Endothelial cell of umbilical vein (primary cell): Measurements from ENCODE around the gene HDAC9. TPM values are rescaled to one million over a fixed set of nuclear protein-coding genes. Genes with fewer than 3 reads are reported as not detected.

Experiments
- Bru-seq: library from RNA; stranded (reverse); fragments of 400-500 nt; gene quantifications from one replicate; lab custom pipeline; 2021; lab: Mats Ljungman, UMichigan
- BruChase-seq, 2 experiments: library from RNA; stranded (reverse); fragments of 400-500 nt; gene quantifications; one replicate each; lab custom pipeline; 2021; lab: Mats Ljungman, UMichigan
- BruUV-seq: library from RNA; stranded (reverse); fragments of 400-500 nt; replicated peaks from 2 replicates; lab custom pipeline; 2021; lab: Mats Ljungman, UMichigan
- CTCF ChIA-PET: fragments of 300-600, 350-600 bp; sonication (Branson Sonifier 250); formaldehyde crosslinking; loops from one replicate; lab custom pipeline; 2021; ENCODE audit warnings: antibody characterized with exemption, inconsistent platforms; lab: Charles Lee
- POLR2A ChIA-PET: fragments of 300-600, 350-600 bp; sonication (Branson Sonifier 250); formaldehyde crosslinking; loops from one replicate; lab custom pipeline; 2021; ENCODE audit warnings: antibody characterized with exemption, inconsistent platforms; lab: Charles Lee
- DNase-seq: peaks from one replicate; pipeline ENCODE4 v3.0.0-alpha.2; 2011; ENCODE audit warnings: low read depth, low spot score
- FAIRE-seq: peaks from 2 replicates; lab custom pipeline; 2011; peaks lifted over from hg19 to GRCh38; lab: Jason Lieb, UNC
- H2AFZ ChIP-seq: 2 replicates; pipeline ENCODE4 v1.6.0; 2012; ENCODE audit warnings: low read depth, low read length, control low read depth, inconsistent platforms
- H3K27ac ChIP-seq: 2 replicates; pipeline ENCODE4 v1.5.1; 2011; ENCODE audit warnings: low read depth, mild to moderate bottlenecking, control low read depth, low read length, moderate library complexity; ENCODE audit not compliant: insufficient read depth
- H3K27me3 ChIP-seq, 2 experiments: 2 replicates each; pipeline versions ENCODE4 v1.6.0 to v1.6.1; 2011; ENCODE audit warnings: low read length in 2 of 2, mixed read lengths in 1 of 2; ENCODE audit not compliant: control insufficient read depth in 2 of 2, insufficient read depth in 2 of 2
- H3K36me3 ChIP-seq, 2 experiments: 2 replicates in 1 of 2; 3 replicates in 1 of 2; pipeline ENCODE4 v1.5.1; 2011; ENCODE audit warnings: low read length in 2 of 2, mild to moderate bottlenecking in 1 of 2, moderate library complexity in 1 of 2; ENCODE audit not compliant: control insufficient read depth in 2 of 2, insufficient read depth in 2 of 2; ENCODE audit errors: extremely low read depth in 1 of 2
- H3K4me1 ChIP-seq: 3 replicates; pipeline ENCODE4 v1.5.1; 2011; ENCODE audit warnings: mild to moderate bottlenecking, low read length; ENCODE audit not compliant: control insufficient read depth, insufficient read depth; ENCODE audit errors: extremely low read depth
- H3K4me2 ChIP-seq: 2 replicates; pipeline ENCODE4 v1.6.1; 2011; ENCODE audit warnings: low read length, control low read depth, mixed read lengths; ENCODE audit not compliant: insufficient read depth
- H3K4me3 ChIP-seq, 3 experiments: fragments of 200-600 bp in 1 of 3; sonication (generic), shearing (Covaris generic) in 1 of 3; replicated peaks in 1 of 3; 2 replicates each; pipeline ENCODE4 v1.5.1; 2011 to 2016; ENCODE audit warnings: control low read depth in 3 of 3, low read length in 3 of 3, mild to moderate bottlenecking in 2 of 3, inconsistent platforms in 1 of 3, low read depth in 1 of 3, moderate library complexity in 1 of 3; ENCODE audit not compliant: insufficient read depth in 1 of 3
- H3K79me2 ChIP-seq: 2 replicates; pipeline ENCODE4 v1.6.0; 2012; ENCODE audit warnings: low read length, inconsistent platforms; ENCODE audit not compliant: control insufficient read depth, insufficient read depth
- H3K9ac ChIP-seq: replicated peaks from 2 replicates; pipeline ENCODE3; 2011; ENCODE audit warnings: low read length, control low read depth; ENCODE audit not compliant: insufficient read depth; ENCODE audit errors: extremely low read depth
- H3K9me1 ChIP-seq: replicated peaks from 3 replicates; pipeline ENCODE4 v1.6.0; 2011; ENCODE audit warnings: mild to moderate bottlenecking, low read length; ENCODE audit not compliant: control insufficient read depth, insufficient read depth; ENCODE audit errors: extremely low read depth
- H3K9me3 ChIP-seq: replicated peaks from 2 replicates; pipeline ENCODE4 v1.5.1; 2012; ENCODE audit warnings: low read length, inconsistent platforms; ENCODE audit not compliant: control insufficient read depth, insufficient read depth
- H4K20me1 ChIP-seq: replicated peaks from 2 replicates; pipeline ENCODE3; 2011; ENCODE audit warnings: mild to moderate bottlenecking, low read length; ENCODE audit not compliant: control insufficient read depth, insufficient read depth; ENCODE audit errors: extremely low read depth
- EZH2 ChIP-seq: IDR thresholded peaks from 2 replicates; pipeline ENCODE4 v1.6.1; 2012; ENCODE audit warnings: borderline replicate concordance, low read depth, mild to moderate bottlenecking, moderate library complexity, low read length, inconsistent platforms; ENCODE audit not compliant: severe bottlenecking
- FOS ChIP-seq: IDR thresholded peaks from 2 replicates; pipeline ENCODE4 v1.6.1; 2011; ENCODE audit warnings: mild to moderate bottlenecking, low read length, moderate library complexity, borderline replicate concordance; ENCODE audit not compliant: insufficient read depth
- GATA2 ChIP-seq: IDR thresholded peaks from 2 replicates; pipeline ENCODE4 v1.7.0; 2011; ENCODE audit warnings: low read depth, mild to moderate bottlenecking, moderate library complexity, mixed read lengths, low read length; ENCODE audit not compliant: insufficient read length, insufficient read depth
- JUN ChIP-seq: IDR thresholded peaks from 2 replicates; pipeline ENCODE4 v1.6.1; 2011; ENCODE audit warnings: borderline replicate concordance, low read depth; ENCODE audit not compliant: insufficient read length, insufficient read depth
- POLR2A ChIP-seq: IDR thresholded peaks from 2 replicates; pipeline ENCODE4 v1.6.1; 2012; ENCODE audit warnings: low read depth, mild to moderate bottlenecking, control low read depth, low read length
- POLR2AphosphoS5 ChIP-seq: IDR thresholded peaks from 2 replicates; pipeline ENCODE4 v1.6.1; 2012; ENCODE audit warnings: low read depth, mild to moderate bottlenecking, control low read depth, low read length, moderate library complexity; ENCODE audit not compliant: insufficient read depth
- dilution Hi-C: fragments of 300-500 bp; cut with MboI; formaldehyde crosslinking; loops from one replicate; pipeline ENCODE4 v1.15.0; 2019; ENCODE audit warnings: low sequenced_read_pairs; ENCODE audit not compliant: extremely low pct_ligation_motif_present
- intact Hi-C: fragments of 100-400 bp; cut with micrococcal nuclease; formaldehyde crosslinking; loops from one replicate; pipeline ENCODE4 v1.10.0; 2022
- long read RNA-seq: library from polyadenylated mRNA; stranded (forward); transcript quantifications from one replicate; pipeline ENCODE4 v2.0.0, GENCODE V29; 2021
- polyA minus RNA-seq, 3 experiments: library from RNA; depleted of rRNA, polyadenylated mRNA; stranded (reverse); fragments of >200 nt; gene quantifications; 1 replicate in 1 of 3; 2 replicates in 2 of 3; pipeline ENCODE4 v1.2.3, GENCODE V29; 2011
- polyA plus RNA-seq, 4 experiments: library from polyadenylated mRNA; depleted of rRNA in 3 of 4; stranded (reverse) in 3 of 4; unstranded in 1 of 4; fragments of >200 nt; gene quantifications; 2 replicates each; pipeline versions ENCODE4 v1.2.1 to v1.2.3, GENCODE V29; 2011 to 2012; ENCODE audit warnings: missing spikeins in 1 of 4
- total RNA-seq: library from RNA; stranded (reverse); gene quantifications from 2 replicates; pipeline ENCODE4 v1.2.3, GENCODE V29; 2021
- TF ChIP-seq, protein P1 (sequence below): IDR thresholded peaks from 2 replicates; pipeline ENCODE4 v1.6.1; 2011; ENCODE audit not compliant: insufficient read depth, insufficient read length

The HDAC9 gene
- 11.6 and 14.6 TPM in 2 replicates for total RNA-seq
- polyA plus RNA-seq, result 1.8 and 2.8 TPM in 2 replicates
- polyA plus RNA-seq (2011; cell fraction: cytosol; rRNA removed), result 1.4 and 1.9 TPM in 2 replicates
- polyA plus RNA-seq (2011; cell fraction: nucleus; rRNA removed), result 3.8 and 6.5 TPM in 2 replicates
- 1.7 and 2.6 TPM in 2 replicates for polyA plus RNA-seq (2012)
- 24.3 and 25.2 TPM in 2 replicates for polyA minus RNA-seq
- polyA minus RNA-seq (2011; cell fraction: cytosol; rRNA and poly(A)+ RNA removed), result not detected
- polyA minus RNA-seq (2011; cell fraction: nucleus; rRNA and poly(A)+ RNA removed), result 36.2 and 37.7 TPM in 2 replicates
- percentile 48 among the genes with signal in this experiment for Bru-seq, nascent RNA
- percentile 29 among the genes with signal in this experiment for BruChase-seq, experiment 1, labeled RNA remaining after a 6-hour chase
- percentile 42 among the genes with signal in this experiment for BruChase-seq, experiment 2, labeled RNA remaining after a 2-hour chase
- long read RNA-seq, full-length matches to known transcripts, result 3 of 20 reads
- long read RNA-seq, partial matches to known transcripts, result 1 of 20 reads
- long read RNA-seq, other reads (novel, unspliced or antisense), result 16 of 20 reads

DNA sequence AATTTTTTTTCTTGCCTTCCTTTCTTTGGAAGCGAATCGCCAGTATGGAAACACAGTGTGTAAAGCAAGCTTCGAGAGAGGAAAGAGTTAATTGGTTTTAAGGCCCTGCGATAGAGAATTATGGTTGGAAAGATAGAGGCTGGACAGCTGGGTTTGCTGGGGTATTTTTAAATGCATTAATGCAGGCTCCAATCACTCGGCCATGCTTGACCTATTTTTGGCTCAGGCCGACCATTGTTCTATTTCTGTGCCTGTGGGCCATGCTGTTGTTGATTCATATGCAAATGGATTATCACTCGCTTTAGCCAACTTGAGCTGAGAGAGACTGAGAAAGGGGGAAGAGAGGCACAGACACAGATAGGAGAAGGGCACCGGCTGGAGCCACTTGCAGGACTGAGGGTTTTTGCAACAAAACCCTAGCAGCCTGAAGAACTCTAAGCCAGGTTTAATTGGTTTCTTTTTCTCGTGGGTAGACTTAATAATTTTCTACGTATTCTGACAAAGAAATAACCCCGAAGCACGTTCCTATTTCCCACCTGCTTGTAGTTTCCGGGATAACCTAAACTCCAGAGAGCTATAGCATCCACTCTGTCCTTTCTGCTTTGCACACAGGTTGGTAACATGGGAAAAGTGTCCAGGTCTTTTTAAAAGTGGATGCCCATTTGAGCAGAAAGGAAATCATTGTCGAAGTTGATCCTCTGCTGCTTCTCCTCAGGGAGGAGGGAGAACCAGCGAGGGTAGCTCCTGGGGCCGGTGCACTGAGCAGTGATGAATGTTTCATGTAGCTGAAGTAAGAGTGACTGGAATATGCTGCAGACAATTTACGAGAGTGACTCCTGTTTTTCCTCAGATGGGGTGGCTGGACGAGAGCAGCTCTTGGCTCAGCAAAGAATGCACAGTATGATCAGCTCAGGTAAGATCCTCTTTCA lies at the start of gene HDAC9:
Gene HDAC9 (plus strand): TSS at position 338 of the 929 bp plus-strand sequence. CDS start 554 bp downstream, at position 892.
- peak within 1 kb of the TSS; percentile 20 for H2AFZ ChIP-seq
- FAIRE-seq (peak; percentile 74), DNase-seq (peak; percentile 63)
- BruUV-seq, result TSS peak; percentile 11
- TF ChIP-seq, protein P1, sequence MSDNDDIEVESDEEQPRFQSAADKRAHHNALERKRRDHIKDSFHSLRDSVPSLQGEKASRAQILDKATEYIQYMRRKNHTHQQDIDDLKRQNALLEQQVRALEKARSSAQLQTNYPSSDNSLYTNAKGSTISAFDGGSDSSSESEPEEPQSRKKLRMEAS, result no peak
- no peak for TF ChIP-seq JUN
- TF ChIP-seq POLR2AphosphoS5, result no peak
- no peak for TF ChIP-seq POLR2A
- TF ChIP-seq EZH2, result no peak
- no peak for TF ChIP-seq FOS
- no peak for TF ChIP-seq GATA2
- no peaks in the 10 kb centered on the region for H3K27me3 ChIP-seq
- H3K9me3 ChIP-seq, result no peaks in the 10 kb centered on the region
- H3K79me2 ChIP-seq, result no peaks in the 10 kb centered on the region
- dilution Hi-C loops, result no loop called here
- POLR2A ChIA-PET, result no interaction called here
- no peak within 1 kb of the TSS for H3K9ac ChIP-seq
- H3K9me1 ChIP-seq, result no peaks in the 10 kb centered on the region
- H3K4me1 ChIP-seq, result peaks cover 4% of the 10 kb centered on the region
- H4K20me1 ChIP-seq, result no peaks in the 10 kb centered on the region
- no peaks in the 10 kb centered on the region for H3K36me3 ChIP-seq
- H3K27ac ChIP-seq, result no peak within 1 kb of the TSS
- CTCF ChIA-PET, result interaction anchor here (1.0 to 3.3 kb wide), 6 partner anchors 7 to 143 kb away, joined by 3 to 12 read pairs (median 5); no protein-coding TSS in a partner anchor
- intact Hi-C loops, result loop anchor here (5.0 kb wide), 1 partner anchor 88 kb away; no protein-coding TSS in a partner anchor
- no peak within 1 kb of the TSS for H3K4me3 ChIP-seq
- peak within 1 kb of the TSS; percentile 12 for H3K4me2 ChIP-seq
